DMS153 (cell line): ENCODE results near the gene PPM1L.
"Not testable (repeated sequence)": the region's sequence is repeated elsewhere in the genome, so short reads cannot be mapped to it uniquely, and the experiment has no call there.

ENCODE experiments used
- DNase-seq: peaks from one replicate; lab custom pipeline; 2025; lab: John Stamatoyannopoulos, UW

Gene PPM1L

GRCh38 chr3:160987982-160988964, 232.2 kb downstream of the PPM1L start:
- no peak for DNase-seq

DNA sequence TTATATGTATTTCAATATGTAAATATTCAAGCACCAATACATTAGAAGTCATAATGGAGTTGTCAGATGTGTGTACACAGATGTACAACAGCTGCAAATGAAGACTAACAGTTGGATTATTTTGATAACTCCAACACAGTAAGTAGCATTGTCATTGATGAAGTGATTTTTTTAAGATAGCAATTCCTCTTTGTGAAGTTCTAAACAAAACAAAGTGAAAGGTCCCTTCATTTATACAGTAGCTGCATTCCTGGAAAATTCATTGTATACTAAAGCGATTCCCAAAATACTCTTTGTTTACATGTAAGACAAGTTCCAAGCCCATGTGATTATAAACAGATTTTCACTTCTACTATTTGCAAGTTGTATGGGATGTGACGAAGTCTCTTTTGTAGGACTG, 234.4 kb downstream of the PPM1L start:
- no peak for DNase-seq

DNA sequence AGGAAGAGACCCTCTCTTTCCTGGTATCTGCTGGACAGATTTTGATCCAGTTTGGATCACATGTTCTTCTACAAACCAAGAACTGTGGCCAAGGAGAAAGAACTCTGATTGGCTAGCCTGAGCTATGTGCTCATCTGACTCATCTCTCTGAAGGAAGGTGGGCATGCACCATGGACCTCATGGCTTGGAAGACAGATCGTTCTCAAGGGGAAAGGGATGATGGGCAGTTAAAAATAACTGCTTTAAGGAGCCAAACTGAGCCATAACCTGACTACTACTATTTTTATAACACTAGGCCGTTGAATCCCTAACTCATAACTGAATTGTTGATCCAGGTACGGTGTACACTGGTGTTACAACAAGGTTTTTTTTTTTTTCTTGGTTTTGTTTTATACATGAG, 236.7 kb downstream of the PPM1L start:
- DNase-seq, result no peak

DNA sequence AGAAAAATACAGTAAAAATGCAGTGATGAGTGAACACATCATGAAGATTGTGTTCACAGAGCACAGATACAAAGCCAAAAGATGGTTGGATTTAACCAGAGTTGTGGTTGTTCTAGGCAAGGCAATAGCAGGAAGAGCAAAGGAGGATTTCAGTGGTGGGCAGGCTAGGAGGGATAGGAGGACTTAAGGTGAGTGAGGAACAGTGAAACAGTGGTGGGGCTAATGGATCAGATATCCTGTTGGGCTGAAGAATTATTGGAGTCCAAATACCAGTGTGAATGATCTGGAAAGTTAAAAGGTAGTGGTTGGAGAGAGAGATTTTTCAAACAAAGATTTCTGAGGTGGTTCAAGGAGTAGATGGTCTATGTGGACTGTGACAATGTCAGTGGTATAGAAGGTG, 240.8 kb downstream of the PPM1L start:
- no peak for DNase-seq

GRCh38 chr3:160998581-160998980, 242.6 kb downstream of the PPM1L start:
- DNase-seq, result no peak

- DNase-seq, result no peak
Measured at GRCh38 chr3:160999274-160999673, 243.2 kb downstream of the PPM1L start.

GRCh38 chr3:161008086-161008485, 252.1 kb downstream of the PPM1L start:
- no peak for DNase-seq

- DNase-seq, result not testable (repeated sequence)
Measured at GRCh38 chr3:161010151-161010550, 254.1 kb downstream of the PPM1L start.

DNA sequence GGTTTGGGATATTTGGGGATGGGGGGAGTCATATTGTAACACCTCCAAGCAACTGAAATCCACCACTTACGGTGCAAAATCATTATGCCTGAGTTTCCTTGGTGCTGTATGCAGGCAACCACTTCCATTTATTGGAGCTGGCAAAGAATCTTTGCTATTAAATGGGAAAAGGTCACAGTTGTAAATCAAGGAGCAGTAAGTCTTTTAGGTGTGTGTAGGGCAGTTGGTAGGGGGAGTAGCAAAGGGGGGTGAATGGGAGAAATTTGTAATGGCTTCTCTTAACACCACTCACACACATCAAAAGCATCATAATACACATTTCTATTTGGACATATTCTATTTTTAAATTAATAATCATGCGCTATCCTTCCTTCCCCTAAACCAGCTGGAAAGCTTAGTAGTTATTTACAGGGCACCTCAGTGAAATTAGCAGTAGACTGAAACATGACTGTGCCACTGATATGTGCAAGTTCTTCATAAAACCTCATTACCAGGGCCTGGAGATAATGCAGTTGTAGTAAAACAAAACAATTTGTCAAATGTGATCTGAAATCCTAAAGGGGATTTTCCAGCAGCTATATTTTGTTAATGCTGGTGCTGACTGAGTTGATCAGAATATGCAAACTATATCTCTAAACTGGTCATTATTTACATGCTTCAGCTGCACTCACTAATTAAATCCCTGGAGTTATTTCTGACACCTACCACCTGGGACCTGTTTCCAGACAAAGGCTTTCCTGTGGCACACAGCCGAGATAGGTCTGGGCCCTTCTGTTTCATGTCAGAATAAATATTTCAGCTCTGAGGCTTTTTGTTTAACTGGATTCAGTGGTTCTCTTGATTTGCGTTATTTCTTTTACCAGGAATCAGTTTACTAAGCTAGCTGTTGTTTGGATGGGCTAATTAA, 259.1 kb downstream of the PPM1L start:
- no peak for DNase-seq

DNA sequence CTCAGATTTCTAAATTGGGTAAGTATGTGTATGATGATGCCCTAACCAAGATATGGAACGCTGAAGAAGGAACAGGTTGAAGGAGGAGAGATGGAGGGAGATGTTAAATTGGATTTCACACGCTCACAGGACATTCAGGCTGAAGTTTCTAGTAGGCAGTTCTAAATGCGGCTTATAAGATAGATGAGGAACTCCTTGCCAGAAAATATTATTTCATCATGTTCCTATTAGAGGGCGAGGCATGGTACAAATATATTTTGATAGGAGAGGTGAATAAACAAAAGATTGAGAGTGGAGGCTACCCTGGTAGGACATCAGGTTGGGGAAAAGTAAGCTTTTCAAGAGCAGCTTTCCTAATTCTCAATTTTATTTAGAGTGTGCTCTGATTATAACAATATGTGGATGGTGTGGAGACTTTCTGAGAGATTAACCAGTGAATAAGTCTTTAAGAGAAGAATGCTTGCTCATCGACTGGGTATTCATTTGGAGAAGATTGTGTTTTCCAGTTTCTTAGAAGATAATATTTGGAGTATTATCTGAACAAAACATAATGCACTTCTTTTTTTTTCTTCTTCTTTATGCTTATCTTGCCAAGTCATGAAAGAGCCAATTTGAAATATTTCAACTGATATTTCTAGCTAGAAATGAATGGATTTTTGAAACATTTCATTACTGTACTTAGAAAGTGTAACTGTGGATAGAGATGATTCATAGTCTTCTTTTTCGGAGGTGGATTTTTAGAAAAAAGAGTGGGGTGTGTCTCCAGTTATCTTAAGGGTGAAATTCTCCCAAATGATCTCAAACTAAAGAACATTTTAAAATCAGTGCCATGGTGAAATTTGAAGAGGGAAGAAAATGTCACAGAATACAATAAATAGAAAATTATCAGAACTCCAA, 260.6 kb downstream of the PPM1L start:
- DNase-seq, result no peak

- DNase-seq, result no peak
Measured at GRCh38 chr3:161017971-161018370, 261.9 kb downstream of the PPM1L start.

- no peak for DNase-seq
Measured at GRCh38 chr3:161020256-161020655, 264.2 kb downstream of the PPM1L start.

GRCh38 chr3:161025911-161026310, 269.9 kb downstream of the PPM1L start:
- DNase-seq, result no peak

DNA sequence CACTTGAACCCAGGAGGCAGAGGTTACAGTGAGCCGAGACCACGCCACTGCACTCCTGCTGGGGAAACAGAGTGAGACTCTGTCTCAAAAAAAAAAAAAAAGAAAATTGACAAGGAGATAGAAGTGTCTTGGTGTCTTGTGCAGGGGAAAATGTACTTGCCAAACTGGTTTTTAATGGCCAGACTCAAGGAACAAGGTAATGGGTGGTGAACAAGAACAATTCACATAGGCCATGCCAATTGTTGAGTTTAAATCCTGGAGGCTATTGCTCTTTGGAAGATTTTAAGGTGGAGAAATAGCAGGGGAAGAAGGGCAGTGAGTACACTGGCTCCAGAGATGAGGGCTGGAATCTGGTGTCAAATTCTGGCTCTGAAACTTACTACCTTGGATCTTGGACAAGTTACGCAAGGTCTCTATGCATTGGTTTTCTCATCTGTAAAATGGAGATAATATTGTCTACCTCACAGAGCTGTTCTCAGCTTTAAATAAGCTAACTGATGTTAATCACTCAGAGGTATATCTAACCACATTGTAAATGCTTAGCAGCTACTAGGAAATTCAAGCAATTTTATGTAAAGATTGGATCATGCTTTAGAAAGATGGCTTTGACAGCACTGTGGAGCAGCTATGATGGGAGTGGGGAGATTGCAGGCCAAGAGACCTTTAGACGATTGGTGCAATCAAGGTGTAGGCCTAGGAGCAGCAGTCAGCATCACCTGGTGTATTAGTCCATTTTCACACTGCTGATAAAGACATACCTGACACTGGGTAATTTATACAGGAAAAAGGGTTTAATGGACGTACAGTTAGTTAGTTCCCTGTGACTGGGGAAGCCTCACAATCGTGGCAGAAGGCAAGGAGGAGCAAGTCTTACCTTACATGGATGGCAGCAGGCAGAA, 270.8 kb downstream of the PPM1L start:
- no peak for DNase-seq

- DNase-seq, result no peak
Measured at GRCh38 chr3:161028555-161029153, 272.6 kb downstream of the PPM1L start.

DNA sequence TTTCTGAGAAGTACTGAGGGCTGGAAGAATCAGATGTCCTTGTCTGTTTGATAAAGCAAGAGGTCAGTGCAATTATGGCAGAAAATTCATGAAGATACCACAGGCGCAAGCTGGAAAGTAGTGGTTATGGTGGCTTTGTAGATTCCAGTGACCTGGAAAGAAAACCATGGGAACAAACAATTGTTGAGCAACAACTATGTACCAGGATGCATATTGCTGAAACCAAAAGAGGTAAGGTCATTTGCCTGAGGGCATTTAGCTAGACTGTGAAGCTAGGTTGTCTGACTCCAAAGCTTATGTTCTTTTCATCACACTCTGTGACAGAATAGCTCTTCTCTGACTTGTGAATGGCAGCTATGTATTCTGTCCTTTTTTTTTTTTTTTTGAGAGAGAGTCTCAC, 275.1 kb downstream of the PPM1L start:
- DNase-seq, result no peak

GRCh38 chr3:161034913-161035550, 279.0 kb downstream of the PPM1L start:
- DNase-seq, result not testable (repeated sequence)

DNA sequence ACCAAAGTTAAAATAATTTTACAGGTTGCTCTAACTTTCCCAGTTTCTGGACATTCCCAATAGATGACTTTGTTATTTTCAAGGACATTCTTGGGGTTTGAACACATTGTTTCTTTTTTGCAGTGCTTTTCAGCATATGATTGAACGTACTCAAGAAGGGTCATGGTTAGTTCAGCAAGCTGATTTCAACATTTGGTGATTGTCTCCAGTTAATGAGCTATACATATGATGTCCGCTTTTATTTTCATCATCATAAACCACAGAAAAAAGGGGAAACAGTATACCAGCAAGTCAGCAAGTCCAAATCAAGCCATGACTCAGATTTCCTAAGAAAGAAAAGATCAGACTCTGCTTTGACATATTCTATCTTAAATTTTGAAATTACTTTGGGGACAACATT, 279.7 kb downstream of the PPM1L start:
- DNase-seq, result no peak

GRCh38 chr3:161038725-161039124, 282.7 kb downstream of the PPM1L start:
- DNase-seq, result no peak

GRCh38 chr3:161042023-161042501, 286.0 kb downstream of the PPM1L start:
- no peak for DNase-seq
